CD4-positive, alpha-beta T cell treated with Interleukin-17A for 1 hour (primary cell): ENCODE results near the gene OR2H2.

Source experiments
- DNase-seq: peaks from one replicate; pipeline ENCODE4 v3.0.0-alpha.2; 2020

Gene OR2H2

DNA sequence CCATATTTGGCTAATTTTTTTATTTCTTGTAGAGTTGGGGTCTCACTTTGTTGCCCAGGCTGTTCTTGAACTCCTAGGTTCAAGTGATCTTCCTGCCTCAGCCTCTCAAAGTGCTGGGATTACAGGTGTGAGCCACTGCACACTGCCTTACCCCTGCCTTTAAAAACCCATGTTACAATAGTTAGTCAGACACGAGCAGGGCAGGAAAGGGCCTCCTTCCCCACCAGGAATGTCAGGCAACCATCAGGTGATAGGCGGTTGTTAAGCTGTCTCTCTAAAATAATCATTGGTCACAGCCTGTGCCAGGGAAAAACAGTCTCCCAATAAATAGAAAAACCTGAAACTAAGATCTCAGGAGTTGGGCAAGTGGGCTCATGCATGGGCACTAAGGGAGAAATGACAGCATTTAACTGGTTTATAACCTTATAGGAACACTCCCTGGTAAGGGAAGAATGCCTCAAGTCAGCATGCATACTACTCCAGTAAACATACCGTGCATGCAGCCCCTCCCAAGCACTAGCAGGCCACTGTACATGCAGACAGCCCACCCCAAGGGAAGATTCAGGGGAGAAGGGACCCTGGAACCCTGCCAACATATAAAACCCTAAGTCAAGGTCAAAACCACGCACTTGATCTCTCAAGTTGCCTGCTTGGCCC is 8.4 kb downstream of the OR2H2 start:
- no peak for DNase-seq

DNA sequence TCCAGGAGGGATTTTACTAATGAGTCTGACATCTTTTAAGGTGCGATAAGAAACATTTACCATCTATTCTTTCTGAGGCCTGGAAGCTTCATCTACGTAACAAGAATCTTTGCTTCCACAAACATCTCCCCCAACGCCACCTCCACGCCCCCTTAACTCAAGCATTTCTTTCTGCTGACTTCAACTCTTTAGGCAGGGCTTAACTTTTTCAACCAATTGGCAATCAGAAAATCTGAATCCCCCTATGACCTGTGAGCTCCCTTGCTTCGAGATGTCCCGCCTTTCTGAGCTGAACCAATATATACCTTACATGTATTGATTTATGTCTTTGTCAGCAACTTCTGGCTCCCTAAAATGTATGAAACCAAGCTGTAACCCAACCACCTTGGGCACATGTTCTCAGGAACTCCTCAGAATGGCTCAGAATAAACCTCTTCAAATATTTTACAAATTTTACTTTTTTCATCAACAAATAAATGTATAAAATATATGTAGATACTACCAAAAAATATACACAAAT is 11.5 kb downstream of the OR2H2 start:
- no peak for DNase-seq

DNA sequence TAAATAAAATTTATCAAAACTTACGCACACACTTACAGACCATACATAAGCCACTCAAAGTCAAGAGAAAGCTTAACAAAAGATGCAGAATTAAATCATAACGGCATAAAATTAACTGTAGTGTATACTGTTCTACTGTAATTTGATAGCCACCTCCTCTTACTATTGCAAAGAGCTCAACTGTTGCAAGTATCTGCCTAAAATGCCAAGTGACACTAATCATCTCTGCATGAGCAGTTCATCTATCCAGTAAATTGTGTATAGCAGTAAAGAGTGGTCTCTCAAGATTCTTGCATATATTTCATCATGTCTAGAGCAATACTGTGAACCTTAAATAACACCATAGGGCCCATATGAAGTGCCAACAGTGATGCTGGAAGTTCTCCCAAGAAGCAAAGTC is 12.3 kb downstream of the OR2H2 start:
- DNase-seq, result no peak

DNA sequence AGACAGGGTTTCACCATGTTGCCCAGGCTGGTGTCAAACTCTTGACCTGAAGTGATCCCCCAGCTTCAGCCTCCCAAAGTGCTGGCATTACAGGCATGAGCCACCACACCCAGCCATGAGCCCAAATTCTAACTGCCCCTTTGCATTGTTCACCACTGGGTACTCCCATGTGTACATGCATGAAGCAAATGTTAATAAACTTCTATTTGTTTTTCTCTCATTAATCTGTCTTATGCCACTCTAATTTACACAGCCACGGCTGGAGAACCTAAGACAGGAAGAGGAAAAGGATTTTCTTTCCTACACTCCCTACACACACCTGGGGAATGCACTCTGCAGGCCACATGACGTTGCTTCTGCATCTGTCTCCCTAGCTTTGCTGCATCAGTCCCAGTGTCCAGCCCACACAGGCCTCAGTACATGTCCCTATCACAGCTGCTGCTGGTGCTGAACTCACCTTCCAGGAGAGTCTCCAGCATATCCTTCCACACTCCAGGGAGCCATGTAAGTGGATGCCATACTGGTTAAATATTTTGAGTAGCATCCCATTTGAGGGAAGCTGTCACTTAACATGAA is 13.3 kb downstream of the OR2H2 start:
- no peak for DNase-seq

DNA sequence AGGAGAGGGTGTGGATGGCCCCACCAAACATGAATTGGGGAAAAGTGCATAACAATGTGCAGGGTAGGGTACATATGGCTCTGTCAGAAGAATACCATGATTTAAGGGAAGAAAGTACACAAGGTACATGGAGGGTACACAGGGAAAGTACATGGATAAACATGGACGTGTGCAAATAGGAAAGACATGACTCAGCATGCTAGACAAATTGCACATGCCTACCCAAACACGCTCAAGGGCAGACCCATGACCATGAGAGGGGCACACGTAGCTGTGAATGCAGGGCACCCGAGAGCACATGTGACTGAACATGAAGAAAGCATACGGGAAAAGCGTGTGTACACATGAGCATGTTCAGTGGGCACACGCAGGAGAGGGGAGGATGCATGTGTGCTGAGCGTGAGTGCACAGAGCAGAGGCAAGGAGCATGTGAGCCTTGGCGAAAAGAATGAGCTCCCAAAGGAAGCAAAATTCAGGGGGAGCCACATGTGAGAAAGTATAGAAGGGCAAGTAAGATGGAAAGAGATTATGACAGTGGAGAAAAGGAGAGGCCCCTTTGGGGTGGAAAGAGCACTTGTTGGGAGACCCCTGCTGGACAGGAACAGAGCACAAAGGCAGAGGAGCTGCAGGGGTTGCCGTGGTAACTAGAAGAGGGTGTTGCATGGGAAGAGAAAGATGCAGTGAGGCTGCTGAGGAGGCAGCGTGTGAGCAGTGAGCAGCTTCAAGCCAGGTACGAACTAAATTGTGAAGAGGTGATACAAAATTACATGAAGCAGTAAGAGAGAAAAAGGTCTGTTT is 17.8 kb downstream of the OR2H2 start:
- no peak for DNase-seq

DNA sequence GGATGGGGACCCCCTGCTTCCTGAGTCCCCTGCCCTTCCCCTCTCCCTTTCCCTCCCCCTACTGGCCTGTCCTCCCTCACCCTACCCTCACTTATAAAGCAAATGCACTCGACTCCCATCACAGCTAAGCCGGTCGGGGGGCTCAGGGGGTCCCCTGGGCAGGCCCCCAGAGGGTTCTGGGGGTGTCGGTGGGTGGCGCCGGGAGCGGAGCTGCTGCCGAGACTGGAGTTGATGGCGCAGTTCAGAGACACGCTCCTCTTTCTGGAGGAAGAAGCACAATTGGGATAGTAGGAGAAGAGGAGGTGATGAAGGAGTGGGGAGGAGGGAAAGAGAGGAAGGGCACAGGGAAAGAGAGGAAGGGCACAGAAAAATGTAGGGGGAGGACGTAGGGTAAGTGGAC is 18.5 kb downstream of the OR2H2 start:
- DNase-seq, result no peak

DNA sequence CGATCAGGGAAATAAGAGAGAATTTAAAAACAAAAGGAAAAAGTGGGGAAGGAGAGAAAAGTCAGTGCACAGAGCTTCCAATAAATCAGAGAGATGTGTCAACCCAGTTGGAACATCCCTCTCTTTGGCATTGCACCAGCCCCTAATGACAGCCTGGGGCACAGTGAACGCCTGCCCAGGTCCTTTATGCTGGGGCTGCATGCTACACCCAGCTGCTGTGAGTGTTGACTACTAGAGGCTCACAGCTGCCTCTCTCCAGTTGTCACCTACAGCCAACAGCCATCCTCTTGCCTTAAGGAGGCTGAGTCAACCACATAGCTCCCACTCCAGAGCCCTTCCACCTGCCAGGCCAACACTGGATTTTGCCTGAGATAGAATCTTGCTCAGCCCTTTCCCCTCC is 19.0 kb downstream of the OR2H2 start:
- DNase-seq, result no peak

DNA sequence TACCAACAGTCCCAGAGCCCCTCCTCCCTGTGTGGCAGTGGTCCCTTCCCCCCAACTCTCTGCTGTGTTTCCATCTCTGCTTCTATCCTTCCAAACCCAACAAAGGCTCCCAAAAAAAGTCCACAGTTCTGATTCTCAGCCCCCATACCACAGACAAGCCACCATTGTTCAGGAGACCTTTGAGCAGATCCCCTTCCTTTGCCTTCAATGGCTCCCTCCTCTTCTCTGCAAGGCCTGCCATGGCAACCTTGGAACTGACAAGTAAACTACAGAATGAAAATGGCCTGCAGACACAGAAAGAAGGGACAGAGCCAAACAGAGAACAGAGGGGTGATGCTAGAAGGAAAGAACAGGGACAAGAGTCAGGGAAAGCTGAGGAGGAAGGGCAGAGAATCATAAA is 23.2 kb downstream of the OR2H2 start:
- no peak for DNase-seq

DNA sequence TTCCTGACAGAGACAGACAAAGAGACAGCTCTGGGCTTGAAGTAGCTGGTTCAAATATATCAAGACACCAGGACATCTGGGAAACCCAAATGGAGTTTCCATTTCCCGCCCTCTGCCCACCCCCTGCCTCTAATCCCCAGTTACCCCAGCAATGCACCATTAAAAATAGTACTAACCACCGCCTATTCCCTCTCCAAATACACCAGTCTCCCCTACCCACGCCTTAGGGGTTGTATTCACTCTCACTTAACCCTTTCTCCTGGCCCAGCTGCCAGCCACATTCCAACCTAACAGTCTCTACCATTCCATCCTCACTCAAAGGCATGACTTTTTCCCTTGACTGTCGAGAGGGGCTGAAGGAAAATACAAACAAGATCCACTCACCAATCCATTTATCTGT is 25.6 kb downstream of the OR2H2 start:
- DNase-seq, result no peak

DNA sequence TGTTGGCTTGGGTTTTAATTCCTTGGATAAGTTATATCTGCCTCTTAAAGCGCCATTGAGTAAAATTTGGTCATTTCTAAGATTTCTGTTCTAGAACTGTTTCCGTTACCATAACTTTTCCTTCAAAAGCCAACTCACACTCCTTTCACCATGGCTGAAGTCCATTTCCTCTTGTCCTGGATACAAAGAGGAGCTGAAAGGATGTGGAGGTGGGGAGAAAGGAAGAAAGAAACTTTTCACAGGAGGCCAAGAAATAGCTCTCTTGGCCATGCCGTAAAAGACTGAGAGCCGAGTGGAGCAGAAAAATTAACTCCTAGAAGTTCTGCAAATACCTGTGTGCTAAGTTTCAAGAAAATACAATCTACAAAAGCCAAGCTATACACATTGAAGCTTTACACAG is 26.5 kb downstream of the OR2H2 start:
- DNase-seq, result no peak

DNA sequence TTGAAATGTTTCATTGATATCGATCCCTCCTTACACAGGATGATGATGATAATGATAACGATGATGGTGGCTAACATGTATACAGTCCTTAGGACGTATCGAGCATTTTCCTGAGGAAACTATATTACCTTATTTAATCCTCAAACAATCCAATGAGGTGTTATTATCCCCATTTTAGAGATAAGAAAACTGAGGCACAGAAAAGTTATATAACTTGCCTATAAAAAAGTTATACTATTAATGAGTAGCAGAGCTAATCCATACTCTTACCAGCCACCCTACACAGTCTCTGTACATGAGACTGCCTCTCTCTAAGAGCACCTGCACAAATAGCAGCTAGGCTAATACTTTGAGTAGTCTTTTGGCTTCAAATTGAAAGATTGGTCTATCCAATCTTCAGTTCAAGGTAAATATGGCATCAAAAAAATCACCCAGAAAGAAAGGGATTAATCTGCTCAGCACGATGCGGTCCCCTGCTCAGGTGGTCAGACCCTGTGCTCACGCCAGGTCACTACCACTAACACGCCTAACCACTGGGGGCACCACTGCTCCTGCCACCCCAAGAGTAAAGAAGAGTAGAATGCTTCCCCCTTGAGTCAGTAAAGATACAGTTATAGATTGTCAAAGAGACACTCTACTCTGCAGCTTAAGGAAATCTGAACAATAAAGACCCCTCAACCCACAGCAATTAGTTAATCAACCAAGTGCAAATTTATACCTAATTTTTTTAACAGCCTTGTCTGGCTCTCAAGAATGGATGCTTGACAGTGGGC is 33.0 kb downstream of the OR2H2 start:
- no peak for DNase-seq

DNA sequence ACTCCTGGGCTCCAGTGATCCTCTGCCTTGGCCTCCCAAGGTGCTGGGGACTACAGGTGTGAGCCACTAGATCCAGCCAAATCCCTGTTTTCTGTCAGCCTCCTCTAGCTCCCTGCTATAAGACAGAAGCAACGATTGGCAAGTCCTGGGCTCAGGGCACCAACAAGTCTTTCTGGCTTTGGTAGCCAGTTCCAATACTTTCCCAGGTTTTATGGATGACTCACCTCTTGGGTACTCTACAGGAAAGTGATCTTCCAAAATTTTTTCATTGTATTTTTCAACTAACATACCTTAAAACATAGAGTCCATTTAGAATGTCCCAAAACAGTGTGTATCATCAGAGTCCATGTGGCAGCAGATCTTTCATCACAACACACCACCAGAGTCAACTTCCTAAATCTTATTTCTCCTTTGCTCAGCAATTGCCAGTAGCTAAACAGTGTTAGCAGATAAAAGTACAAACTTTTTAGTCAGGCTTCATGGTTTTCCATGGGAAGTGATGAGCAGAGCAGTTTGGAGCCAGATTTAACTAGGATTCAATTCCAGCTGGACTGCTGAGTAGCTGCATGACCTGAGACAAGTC is 34.7 kb downstream of the OR2H2 start:
- DNase-seq, result no peak

DNA sequence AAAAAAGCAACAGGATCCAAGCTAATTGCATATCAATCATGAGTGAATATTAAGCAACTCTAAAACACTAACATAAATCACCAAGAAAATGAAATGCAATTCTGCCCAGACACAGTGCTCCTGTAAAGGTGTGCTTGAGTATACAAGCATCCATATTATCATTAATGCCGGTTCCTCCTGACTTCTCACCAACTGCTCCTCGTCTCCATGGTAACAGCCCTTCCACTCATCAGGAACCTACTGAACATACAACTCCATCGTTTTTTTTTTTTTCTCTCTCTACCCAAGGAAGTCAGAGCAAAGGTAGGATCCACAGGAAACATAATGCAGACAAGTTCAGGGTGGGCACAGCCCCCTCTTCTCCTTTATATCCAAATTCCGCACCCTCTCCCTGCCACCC is 35.7 kb downstream of the OR2H2 start:
- DNase-seq, result no peak

DNA sequence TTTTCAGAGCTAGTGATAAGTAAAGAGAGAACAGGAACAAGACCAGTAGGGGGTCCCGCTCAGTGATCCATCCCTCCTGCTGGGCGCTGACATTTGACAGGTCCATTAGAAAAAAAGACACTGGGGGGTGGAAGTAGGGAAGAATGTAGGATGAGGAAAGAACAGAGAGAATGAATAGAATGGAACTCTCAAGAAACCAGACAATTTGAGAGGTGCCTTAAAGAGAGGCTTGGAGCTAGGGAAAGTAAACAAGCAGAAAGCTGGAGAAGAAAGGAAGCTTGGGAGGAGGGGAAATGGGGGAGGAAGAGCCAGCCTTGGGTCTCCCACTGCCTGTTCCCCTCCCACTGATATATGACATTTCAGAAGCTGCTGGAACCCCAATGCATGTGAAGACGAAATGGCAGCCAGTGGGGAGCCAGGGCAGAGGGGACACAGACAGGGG is 39.6 kb downstream of the OR2H2 start:
- DNase-seq, result no peak

DNA sequence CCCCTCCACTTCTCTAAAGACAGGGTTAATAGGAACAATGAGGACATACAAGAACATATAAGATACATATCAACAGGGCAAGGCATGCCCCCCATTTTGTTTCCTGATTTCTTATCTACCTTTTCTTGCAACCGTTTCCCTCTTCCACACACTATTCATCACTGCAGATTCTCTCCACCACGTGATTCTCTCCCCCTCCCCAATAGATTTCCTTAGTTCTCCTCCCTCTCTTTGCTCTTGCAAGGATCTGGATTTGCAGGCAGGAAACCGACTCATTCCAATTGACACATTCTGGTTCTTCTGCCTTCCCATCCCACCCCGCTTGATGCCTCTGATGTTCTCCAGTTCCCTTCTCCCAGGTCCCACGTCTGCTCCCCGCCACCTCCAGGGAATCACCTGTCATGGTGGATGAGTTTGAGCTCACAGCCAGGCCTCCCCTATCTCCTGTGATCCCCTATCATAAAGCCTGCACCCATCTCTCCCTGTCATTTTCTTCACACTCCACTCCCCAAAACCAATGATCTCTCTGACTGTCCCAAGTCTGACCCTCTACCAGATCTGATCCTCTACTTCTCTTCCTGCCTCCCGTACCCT is 40.5 kb downstream of the OR2H2 start:
- no peak for DNase-seq

DNA sequence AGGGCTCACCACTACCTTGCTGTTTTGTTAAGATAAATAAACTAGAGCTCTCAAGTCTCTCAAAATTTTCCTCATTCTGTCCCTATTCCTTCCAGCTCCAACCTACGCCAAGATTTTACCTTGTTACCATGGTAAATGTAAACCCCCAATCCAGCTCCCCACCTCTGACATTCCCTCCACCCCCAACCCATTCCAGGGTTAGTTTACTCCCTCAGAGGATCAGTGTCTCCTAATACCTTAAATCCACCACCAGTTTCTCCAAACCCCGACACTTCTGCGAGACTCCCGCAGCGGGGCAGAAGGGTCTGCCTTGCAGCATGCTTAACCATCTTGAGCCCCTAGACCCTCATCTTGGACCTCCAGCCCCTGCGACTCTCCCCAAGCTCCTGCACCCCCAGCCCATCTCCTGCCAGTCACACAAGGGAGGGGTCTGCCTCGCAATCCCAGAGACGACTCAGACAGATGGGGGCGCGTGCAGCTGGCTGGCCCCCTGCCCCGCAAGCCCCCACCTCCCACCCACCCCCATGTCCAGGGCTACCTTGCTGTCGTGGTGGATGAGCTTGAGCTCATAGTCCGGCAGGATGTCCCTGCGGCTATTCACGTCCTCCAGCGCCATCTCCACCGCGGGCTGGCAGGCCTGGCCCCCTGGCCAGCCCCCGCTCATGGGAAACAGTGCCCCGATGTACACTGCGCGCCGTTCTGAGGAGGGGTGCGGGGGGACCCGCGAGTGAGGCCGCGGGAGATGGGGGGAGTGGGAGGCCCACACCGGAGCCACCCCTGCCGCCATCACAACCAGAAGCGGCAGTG is 42.2 kb downstream of the OR2H2 start:
- DNase-seq, result no peak

DNA sequence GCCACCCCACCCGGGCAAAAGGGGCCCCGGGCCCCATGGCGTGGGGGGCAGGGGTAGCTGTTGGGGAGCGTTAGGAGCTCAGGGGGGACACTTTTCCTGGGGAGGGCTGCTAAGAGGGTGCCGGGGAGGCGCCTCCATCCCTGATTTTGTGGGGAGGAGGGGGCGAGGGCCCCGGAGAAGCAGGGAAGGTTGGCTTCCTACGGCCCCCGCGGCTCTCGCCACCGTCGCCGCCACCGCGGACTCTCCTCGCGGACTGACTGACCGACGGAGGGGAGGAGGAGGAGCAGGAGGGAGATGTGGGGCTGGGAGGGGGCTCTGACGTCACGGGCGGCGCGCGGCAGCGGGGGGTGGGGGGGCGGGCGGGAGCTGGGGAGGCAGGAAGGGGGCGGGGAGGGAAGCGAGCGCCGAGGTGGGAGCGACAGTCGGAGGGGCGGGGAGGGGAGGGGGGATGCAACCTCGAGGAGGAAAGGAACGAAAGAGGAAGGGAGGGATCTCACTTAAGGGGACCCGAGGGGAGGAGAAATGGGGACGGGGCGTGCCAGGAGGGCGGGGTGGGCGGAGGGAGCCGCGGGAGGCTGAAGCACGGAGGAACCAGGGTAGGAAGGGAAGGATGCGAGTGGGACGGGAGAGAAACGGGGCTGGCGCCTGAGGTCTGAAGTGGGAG is 43.0 kb downstream of the OR2H2 start:
- peak; percentile 77 for DNase-seq

DNA sequence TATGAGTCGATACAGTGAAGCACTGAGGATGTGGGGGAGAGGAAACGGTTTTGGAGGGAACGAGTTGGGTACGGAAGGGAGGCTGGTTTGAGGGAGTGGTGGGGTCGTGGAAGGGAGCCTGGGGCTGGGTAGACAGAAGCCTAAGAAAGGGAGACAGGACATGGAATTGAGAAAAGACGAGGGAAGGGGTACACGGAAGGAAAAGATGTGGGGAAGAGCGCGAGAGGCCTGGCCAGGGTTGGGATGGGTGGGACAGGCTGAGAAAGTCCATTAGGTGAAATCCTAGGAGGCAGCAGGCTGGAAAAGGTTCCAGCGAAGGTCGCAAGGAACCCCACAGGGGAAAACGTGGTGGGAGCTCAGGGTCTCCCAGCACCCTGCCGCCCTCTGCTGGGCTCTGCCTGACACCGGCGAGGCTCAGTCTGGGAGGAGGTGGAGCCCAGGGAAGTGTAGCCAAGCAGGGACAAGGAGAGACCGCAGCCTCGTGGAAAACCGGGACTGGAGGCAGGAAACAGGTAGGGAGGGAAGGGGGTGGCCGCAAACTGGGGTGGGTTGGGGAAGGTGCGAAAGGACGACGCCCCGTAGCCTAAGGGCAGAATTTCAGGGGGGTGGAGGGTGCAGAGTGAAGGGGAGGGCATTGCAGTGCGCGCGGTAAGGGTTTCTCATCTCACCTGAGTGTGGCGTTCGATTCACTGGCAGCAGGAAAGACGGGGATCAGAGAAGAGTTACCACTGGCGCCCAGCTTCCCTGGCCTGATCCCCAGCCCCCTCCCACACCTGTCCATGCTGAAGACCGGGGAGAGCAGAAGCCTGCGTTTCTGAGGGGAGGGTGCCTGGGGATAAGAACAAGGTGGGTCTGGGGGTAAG is 43.7 kb downstream of the OR2H2 start:
- DNase-seq, result peak; percentile 53

DNA sequence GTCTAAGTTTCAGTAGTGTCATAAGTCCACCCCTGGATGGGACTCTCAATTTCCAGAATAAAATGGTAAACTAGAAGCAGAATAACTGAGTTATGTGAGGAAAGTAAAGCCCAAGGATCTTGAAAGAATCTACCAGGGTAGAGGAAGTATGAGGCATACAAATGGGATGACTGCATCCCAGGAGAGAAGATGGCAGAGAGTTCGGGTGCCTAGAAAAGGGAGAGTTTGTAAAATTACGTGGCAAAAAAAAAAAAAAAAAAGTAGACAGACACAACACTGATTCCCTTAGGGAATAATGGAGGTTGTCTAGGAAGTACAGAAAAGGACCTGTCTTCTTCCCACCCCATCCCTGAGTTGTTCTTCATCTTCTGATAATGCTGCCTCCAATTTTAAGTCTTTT is 44.6 kb downstream of the OR2H2 start:
- DNase-seq, result no peak

DNA sequence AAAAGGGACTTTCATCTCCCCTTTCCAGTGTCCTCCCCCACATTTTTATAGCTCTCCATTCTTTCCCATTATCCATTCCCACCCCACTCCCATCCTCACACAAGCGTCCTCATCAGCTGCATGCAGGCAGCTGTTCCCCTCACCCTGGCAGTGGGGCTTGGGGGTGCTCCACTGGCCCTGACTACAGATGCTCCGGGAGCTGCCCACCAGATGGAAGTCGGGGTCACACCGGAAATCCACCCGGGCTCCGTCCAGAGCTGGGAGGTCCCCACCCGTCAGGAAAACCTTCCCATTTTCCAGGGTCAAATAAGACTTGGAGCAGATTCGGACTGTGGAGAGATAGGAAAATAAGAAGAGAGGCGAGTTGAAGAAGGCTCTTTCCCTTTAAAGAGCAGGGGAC is 45.4 kb downstream of the OR2H2 start:
- DNase-seq, result no peak
